CD4-positive, CD25-positive, alpha-beta regulatory T cell (primary cell): ENCODE results near the gene TP53I11. TPM values are rescaled to one million over a fixed set of nuclear protein-coding genes. Genes with fewer than 3 reads are reported as not detected.

ENCODE experiments used
- ATAC-seq, 2 donors: fragments of 150-1000 bp; cut with Tn5 transposase; one replicate each; pipeline ENCODE4 v1.10.0; 2021; ENCODE audit warnings: low read depth in 2 of 2, moderate number of reproducible peaks in 2 of 2, moderate library complexity in 1 of 2
- DNase-seq, 3 donors: peaks; one replicate each; pipeline versions ENCODE4 v3.0.0 to v3.0.0-alpha.2; 2012 to 2022; ENCODE audit warnings: mixed read lengths in 1 of 3
- H3K27ac ChIP-seq: one replicate; pipeline ENCODE4 v1.7.0; 2013; ENCODE audit warnings: mild to moderate bottlenecking, low read length; ENCODE audit not compliant: insufficient read depth, poor library complexity, severe bottlenecking
- H3K27me3 ChIP-seq: one replicate; pipeline ENCODE4 v1.7.0; 2013; ENCODE audit warnings: low read length; ENCODE audit not compliant: control insufficient read depth, insufficient read depth
- H3K36me3 ChIP-seq: one replicate; pipeline ENCODE4 v1.7.0; 2013; ENCODE audit warnings: mild to moderate bottlenecking, low read length, moderate library complexity; ENCODE audit not compliant: control insufficient read depth, insufficient read depth
- H3K4me1 ChIP-seq: 2 replicates; pipeline ENCODE4 v1.7.0; 2013; ENCODE audit warnings: mild to moderate bottlenecking, low read length; ENCODE audit not compliant: insufficient read depth, control insufficient read depth, poor library complexity, severe bottlenecking
- H3K4me3 ChIP-seq: one replicate; pipeline ENCODE4 v1.7.0; 2013; ENCODE audit warnings: low read depth, mild to moderate bottlenecking, low read length, moderate library complexity
- H3K9me3 ChIP-seq, 2 experiments: 1 replicate in 1 of 2; 2 replicates in 1 of 2; pipeline ENCODE4 v1.7.0; 2013; ENCODE audit warnings: low read length in 2 of 2, mild to moderate bottlenecking in 1 of 2, moderate library complexity in 1 of 2; ENCODE audit not compliant: control insufficient read depth in 2 of 2
- H3K27ac Mint-ChIP-seq, 3 donors: one replicate each; pipeline ENCODE4 v1.8.0; 2020 to 2022; ENCODE audit warnings: mild to moderate bottlenecking in 3 of 3, mixed read lengths in 3 of 3, moderate library complexity in 2 of 3
- H3K27me3 Mint-ChIP-seq: one replicate; pipeline ENCODE4 v1.8.0; 2022; ENCODE audit warnings: mild to moderate bottlenecking, mixed read lengths
- H3K36me3 Mint-ChIP-seq: one replicate; pipeline ENCODE4 v1.8.0; 2020; ENCODE audit warnings: mixed read lengths
- H3K4me1 Mint-ChIP-seq, 4 donors: one replicate each; pipeline ENCODE4 v1.8.0; 2020 to 2022; ENCODE audit warnings: mixed read lengths in 4 of 4, mild to moderate bottlenecking in 1 of 4
- H3K4me3 Mint-ChIP-seq, 4 donors: one replicate each; pipeline ENCODE4 v1.8.0; 2020 to 2022; ENCODE audit warnings: mild to moderate bottlenecking in 4 of 4, mixed read lengths in 4 of 4, moderate library complexity in 3 of 4
- H3K9me3 Mint-ChIP-seq, 7 donors: one replicate each; pipeline ENCODE4 v1.8.0; 2020 to 2022; ENCODE audit warnings: mixed read lengths in 7 of 7, mild to moderate bottlenecking in 3 of 7, moderate library complexity in 2 of 7
- polyA plus RNA-seq, 4 donors: library from polyadenylated mRNA; unstranded; fragments of 300-500 nt; fragmentation: Illumina TruSeq; gene quantifications; one replicate each; pipeline ENCODE4 v1.2.3, GENCODE V29; 2021
- total RNA-seq: library from RNA; stranded (reverse); gene quantifications from one replicate; pipeline ENCODE4 v1.2.3, GENCODE V29; 2022

Gene TP53I11
- total and polyA plus RNA-seq, 5 donors from 2014 or later, result 2.0 to 17.4 (median 2.6) TPM

GRCh38 chr11:44944181-44944852 is 6.4 kb downstream of the TP53I11 start:
- Mint-ChIP-seq H3K27ac (peak overlapping the region in 1 of 3 donors; percentile 77), H3K4me1 (peaks cover 0 to 22% (median 10%) of the 10 kb centered on the region in 4 donors), H3K9me3 (no peaks in the 10 kb centered on the region), H3K27me3 (no peaks in the 10 kb centered on the region), H3K36me3 (no peaks in the 10 kb centered on the region), H3K4me3 (no peak overlapping the region)
- no peak overlapping the region for H3K4me3 ChIP-seq
- H3K36me3 ChIP-seq, result no peaks in the 10 kb centered on the region
- DNase-seq, result no peak
- ATAC-seq, result no peak
- no peaks in the 10 kb centered on the region for H3K27me3 ChIP-seq
- no peak overlapping the region for H3K27ac ChIP-seq
- no peaks in the 10 kb centered on the region for H3K9me3 ChIP-seq
- peaks cover 8% of the 10 kb centered on the region for H3K4me1 ChIP-seq

GRCh38 chr11:44943696-44944095 is 7.0 kb downstream of the TP53I11 start:
- DNase-seq (no peak), ATAC-seq (no peak)
- H3K9me3 ChIP-seq, result no peaks in the 10 kb centered on the region
- H3K27me3 ChIP-seq, result no peaks in the 10 kb centered on the region
- H3K27ac ChIP-seq, result no peak overlapping the region
- H3K36me3 ChIP-seq, result no peaks in the 10 kb centered on the region
- Mint-ChIP-seq H3K4me3 (no peak overlapping the region), H3K9me3 (no peaks in the 10 kb centered on the region), H3K27ac (no peak overlapping the region), H3K36me3 (no peaks in the 10 kb centered on the region), H3K27me3 (no peaks in the 10 kb centered on the region), H3K4me1 (peaks cover 0 to 16% (median 7%) of the 10 kb centered on the region in 4 donors)
- H3K4me1 ChIP-seq, result peaks cover 5% of the 10 kb centered on the region
- no peak overlapping the region for H3K4me3 ChIP-seq

DNA sequence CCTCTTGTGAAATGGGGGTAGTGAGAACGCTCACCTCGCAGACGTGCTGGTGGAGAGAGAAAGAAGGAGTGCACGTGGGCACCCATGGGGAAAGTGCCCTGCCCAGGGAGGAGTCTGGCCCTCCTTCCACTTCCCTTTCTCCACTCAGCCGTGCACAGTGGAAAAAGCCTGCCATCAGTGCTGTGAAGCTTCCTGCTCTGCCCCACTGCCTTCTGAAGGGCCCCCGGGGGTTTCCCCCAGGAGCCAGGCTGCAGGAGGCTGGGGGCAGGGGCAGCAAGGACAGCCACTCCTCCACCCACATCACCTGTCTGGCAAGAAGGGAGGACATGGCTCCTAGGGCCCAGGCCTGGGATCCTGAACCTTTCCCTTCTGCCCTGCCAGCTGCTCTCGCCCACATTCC is 7.6 kb downstream of the TP53I11 start:
- Histone ChIP-seq H3K36me3 (no peaks in the 10 kb centered on the region), H3K4me1 (peaks cover 5% of the 10 kb centered on the region), H3K27me3 (no peaks in the 10 kb centered on the region), H3K27ac (no peak overlapping the region), H3K4me3 (no peak overlapping the region), H3K9me3 (no peaks in the 10 kb centered on the region)
- Mint-ChIP-seq H3K36me3 (no peaks in the 10 kb centered on the region), H3K4me1 (peaks cover 0 to 16% (median 4%) of the 10 kb centered on the region in 4 donors), H3K27me3 (no peaks in the 10 kb centered on the region), H3K4me3 (no peak overlapping the region), H3K9me3 (no peaks in the 10 kb centered on the region), H3K27ac (peak overlapping the region; percentile 21 to 79 (median 29))
- no peak for DNase-seq
- peak in 1 of 2 donors; percentile 56 for ATAC-seq

- Histone ChIP-seq H3K27me3 (no peaks in the 10 kb centered on the region), H3K4me1 (peaks cover 5% of the 10 kb centered on the region), H3K27ac (no peak overlapping the region), H3K9me3 (no peaks in the 10 kb centered on the region), H3K36me3 (no peaks in the 10 kb centered on the region), H3K4me3 (no peak overlapping the region)
- Mint-ChIP-seq H3K4me1 (peaks cover 0 to 16% (median 4%) of the 10 kb centered on the region in 4 donors), H3K27me3 (no peaks in the 10 kb centered on the region), H3K36me3 (no peaks in the 10 kb centered on the region), H3K27ac (peak overlapping the region in 2 of 3 donors; percentile 29 to 79), H3K9me3 (no peaks in the 10 kb centered on the region), H3K4me3 (peak overlapping the region in 2 of 4 donors; percentile 3 to 15)
- ATAC-seq, result no peak
- no peak for DNase-seq
Measured at GRCh38 chr11:44942029-44942955, 8.4 kb downstream of the TP53I11 start.

DNA sequence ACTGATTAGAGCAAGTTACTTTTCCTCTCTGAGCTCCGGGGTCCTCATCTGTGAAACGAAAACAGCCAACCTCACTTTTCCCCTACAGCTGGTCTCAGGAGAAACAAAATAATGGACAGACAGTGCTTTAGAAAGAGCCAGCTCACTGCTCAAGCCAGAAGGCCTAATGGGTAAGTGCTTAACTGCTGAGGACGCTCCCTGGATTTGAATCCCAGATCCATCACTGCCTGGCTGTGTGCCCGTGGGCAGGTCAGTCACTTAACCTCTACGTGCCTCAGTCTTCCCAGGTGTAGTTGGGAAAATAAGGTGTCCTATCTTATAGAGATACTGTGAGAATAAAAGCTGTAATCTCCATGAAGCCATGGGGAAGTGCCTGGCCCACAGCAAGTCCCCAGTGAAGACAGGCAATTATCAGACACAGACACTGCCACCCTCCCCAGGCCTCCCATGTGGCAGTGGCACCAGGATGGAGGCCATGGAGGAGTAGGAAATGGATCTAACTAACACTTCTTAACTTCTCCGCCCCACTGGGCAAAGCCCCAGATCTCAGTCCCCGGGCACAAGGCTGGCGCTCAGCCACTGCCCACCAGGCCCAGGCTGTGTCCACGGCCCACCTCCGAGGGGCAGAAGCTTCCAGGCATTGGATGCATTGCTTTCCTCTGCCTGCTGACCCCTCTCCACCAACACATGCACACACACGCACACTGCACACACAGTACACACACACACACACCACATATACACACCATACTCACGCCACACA is 9.2 kb downstream of the TP53I11 start:
- no peak for ATAC-seq
- Histone ChIP-seq H3K4me1 (peaks cover 7% of the 10 kb centered on the region), H3K36me3 (no peaks in the 10 kb centered on the region), H3K9me3 (no peaks in the 10 kb centered on the region), H3K27me3 (no peaks in the 10 kb centered on the region), H3K4me3 (no peak overlapping the region), H3K27ac (no peak overlapping the region)
- Mint-ChIP-seq H3K27ac (peak overlapping the region in 1 of 3 donors; percentile 41), H3K4me3 (no peak overlapping the region), H3K27me3 (no peaks in the 10 kb centered on the region), H3K36me3 (no peaks in the 10 kb centered on the region), H3K9me3 (no peaks in the 10 kb centered on the region), H3K4me1 (peaks cover 0 to 16% (median 4%) of the 10 kb centered on the region in 4 donors)
- no peak for DNase-seq

DNA sequence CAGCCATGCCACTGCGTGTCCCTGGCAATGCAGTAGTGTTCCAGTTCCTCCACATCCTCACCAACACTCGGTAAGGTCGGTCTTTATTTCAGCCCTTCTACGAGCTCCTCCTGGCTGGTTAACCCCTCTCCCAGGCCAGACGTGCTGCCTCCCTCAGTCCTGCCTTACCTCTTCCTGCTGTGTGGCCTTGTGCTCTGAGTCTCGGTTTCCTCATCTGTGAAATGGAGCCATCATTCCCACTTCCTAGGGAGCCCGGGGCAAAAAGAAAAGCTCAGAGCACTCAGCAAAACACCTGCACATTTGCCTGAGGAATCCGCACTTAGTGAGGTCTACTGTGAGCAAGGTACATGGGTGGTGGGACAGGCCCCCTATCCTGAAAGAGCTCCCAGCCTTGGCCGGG is 9.8 kb downstream of the TP53I11 start:
- no peak overlapping the region for H3K27ac ChIP-seq
- H3K36me3 Mint-ChIP-seq, result no peaks in the 10 kb centered on the region
- no peaks in the 10 kb centered on the region for H3K9me3 ChIP-seq
- peak overlapping the region in 2 of 3 donors; percentile 1 to 41 for H3K27ac Mint-ChIP-seq
- no peak for ATAC-seq
- H3K4me1 Mint-ChIP-seq, result peaks cover 0 to 16% (median 4%) of the 10 kb centered on the region in 4 donors
- H3K4me1 ChIP-seq, result peaks cover 10% of the 10 kb centered on the region
- no peaks in the 10 kb centered on the region for H3K36me3 ChIP-seq
- H3K9me3 Mint-ChIP-seq, result no peaks in the 10 kb centered on the region
- DNase-seq, result no peak
- no peak overlapping the region for H3K4me3 Mint-ChIP-seq
- H3K4me3 ChIP-seq, result no peak overlapping the region
- no peaks in the 10 kb centered on the region for H3K27me3 ChIP-seq
- no peaks in the 10 kb centered on the region for H3K27me3 Mint-ChIP-seq

DNA sequence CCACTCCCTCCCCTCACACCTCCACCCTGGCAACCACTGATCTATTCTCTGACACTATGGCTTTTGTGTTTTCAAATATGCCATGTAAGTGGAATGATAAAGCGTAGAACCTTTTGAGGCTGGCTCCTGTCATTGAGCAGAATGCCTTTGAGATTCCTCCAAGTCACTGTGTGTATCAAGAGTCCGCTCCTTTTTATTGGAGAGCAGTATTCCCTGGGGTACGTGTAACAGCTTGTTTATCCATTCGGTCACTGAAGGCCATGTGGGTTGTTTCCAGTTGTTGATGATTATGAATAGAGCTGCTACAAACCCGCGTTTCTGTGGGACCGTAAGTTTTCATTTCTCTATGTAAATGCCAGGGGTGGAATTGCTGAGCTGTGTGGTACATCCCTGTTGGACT is 10.3 kb downstream of the TP53I11 start:
- H3K27me3 Mint-ChIP-seq, result no peaks in the 10 kb centered on the region
- no peak overlapping the region for H3K4me3 Mint-ChIP-seq
- H3K9me3 ChIP-seq, result no peaks in the 10 kb centered on the region
- H3K4me1 Mint-ChIP-seq, result peaks cover 0 to 16% (median 4%) of the 10 kb centered on the region in 4 donors
- H3K36me3 ChIP-seq, result no peaks in the 10 kb centered on the region
- no peak overlapping the region for H3K27ac ChIP-seq
- no peaks in the 10 kb centered on the region for H3K36me3 Mint-ChIP-seq
- ATAC-seq (no peak), DNase-seq (no peak)
- H3K27ac Mint-ChIP-seq, result peak overlapping the region in 1 of 3 donors; percentile 27
- H3K4me3 ChIP-seq, result no peak overlapping the region
- H3K9me3 Mint-ChIP-seq, result no peaks in the 10 kb centered on the region
- peaks cover 10% of the 10 kb centered on the region for H3K4me1 ChIP-seq
- no peaks in the 10 kb centered on the region for H3K27me3 ChIP-seq
